PC-3 (cell line): ENCODE data around the gene FAM120AOS.

Experiments
- CTCF ChIP-seq: fragments of 300-600 bp; sonication (generic); conservative IDR thresholded peaks from 2 replicates; pipeline ENCODE4 v1.5.1; 2017; ENCODE audit warnings: antibody characterized with exemption, low read depth, mild to moderate bottlenecking, low read length
- EZH2 ChIP-seq: fragments of 300-600 bp; sonication (generic); IDR thresholded peaks from one replicate; pipeline ENCODE4 v1.6.1; 2017; ENCODE audit warnings: antibody characterized with exemption, mild to moderate bottlenecking, low read length; ENCODE audit not compliant: unreplicated experiment

GRCh38 chr9:93479726-93480125 lies 26.3 kb upstream of the FAM120AOS start:
- TF ChIP-seq CTCF (no peak), EZH2 (no peak)
